Fibroblast of lung (primary cell): ENCODE results near the gene CD2AP. TPM values are rescaled to one million over a fixed set of nuclear protein-coding genes. Genes with fewer than 3 reads are reported as not detected.

ENCODE experiments used
- DNase-seq, 2 donors: peaks; one replicate each; pipeline versions ENCODE4 v3.0.0 to v3.0.0-alpha.2; 2010; ENCODE audit warnings: low read depth in 2 of 2
- H2AFZ ChIP-seq: 2 replicates; pipeline ENCODE4 v1.5.1; 2012; ENCODE audit warnings: low read length, control low read depth, inconsistent platforms
- H3K27ac ChIP-seq: 2 replicates; pipeline ENCODE4 v1.5.1; 2011; ENCODE audit warnings: low read length, control low read depth; ENCODE audit not compliant: insufficient read depth
- H3K27me3 ChIP-seq: 2 replicates; pipeline ENCODE4 v1.5.1; 2011; ENCODE audit warnings: mild to moderate bottlenecking, low read length; ENCODE audit not compliant: control insufficient read depth, insufficient read depth
- H3K36me3 ChIP-seq: 2 replicates; pipeline ENCODE4 v1.5.1; 2011; ENCODE audit warnings: low read length; ENCODE audit not compliant: control insufficient read depth, insufficient read depth
- H3K4me1 ChIP-seq: 2 replicates; pipeline ENCODE4 v1.5.1; 2011; ENCODE audit warnings: low read length; ENCODE audit not compliant: control insufficient read depth, insufficient read depth; ENCODE audit errors: extremely low read depth
- H3K4me2 ChIP-seq: 2 replicates; pipeline ENCODE4 v1.5.1; 2011; ENCODE audit warnings: low read length, control low read depth; ENCODE audit not compliant: insufficient read depth; ENCODE audit errors: extremely low read depth
- H3K4me3 ChIP-seq, 4 experiments: fragments of 200-600 bp in 1 of 4; sonication (generic) in 1 of 4; replicated peaks in 1 of 4; 2 replicates each; pipeline ENCODE4 v1.5.1; 2011 to 2016; ENCODE audit warnings: low read length in 4 of 4, low read depth in 3 of 4, mild to moderate bottlenecking in 3 of 4, control low read depth in 2 of 4, inconsistent platforms in 1 of 4, mixed read lengths in 1 of 4; ENCODE audit not compliant: insufficient read depth in 1 of 4; ENCODE audit errors: control extremely low read depth in 1 of 4
- H3K79me2 ChIP-seq: 2 replicates; pipeline ENCODE4 v1.5.1; 2012; ENCODE audit warnings: mild to moderate bottlenecking, low read length, inconsistent platforms; ENCODE audit not compliant: control insufficient read depth, insufficient read depth
- H3K9ac ChIP-seq: 2 replicates; pipeline ENCODE4 v1.5.1; 2011; ENCODE audit warnings: mild to moderate bottlenecking, low read length, control low read depth; ENCODE audit not compliant: insufficient read depth
- H3K9me3 ChIP-seq: 2 replicates; pipeline ENCODE4 v1.5.1; 2012; ENCODE audit warnings: low read depth, low read length; ENCODE audit not compliant: control insufficient read depth, insufficient read depth
- H4K20me1 ChIP-seq: 2 replicates; pipeline ENCODE4 v1.5.1; 2011; ENCODE audit warnings: low read length; ENCODE audit not compliant: control insufficient read depth, insufficient read depth; ENCODE audit errors: extremely low read depth
- EZH2 ChIP-seq: IDR thresholded peaks from 2 replicates; pipeline ENCODE4 v1.5.1; 2012; ENCODE audit warnings: low read length, control low read depth, mild to moderate bottlenecking; ENCODE audit errors: missing control alignments
- polyA plus RNA-seq, 2 donors: library from polyadenylated mRNA; depleted of rRNA in 1 of 2; stranded (reverse) in 1 of 2; unstranded in 1 of 2; fragments of >200 nt; gene quantifications; 2 replicates each; pipeline ENCODE4 v1.2.1, GENCODE V29; 2011 to 2012; ENCODE audit warnings: missing spikeins in 1 of 2
- total RNA-seq: library from RNA; depleted of rRNA; stranded (reverse); fragments of >200 nt; gene quantifications from 2 replicates; pipeline ENCODE4 v1.2.1, GENCODE V29; 2014
- TF ChIP-seq, protein P1 (sequence below), 2 donors: IDR thresholded peaks in 1 of 2; conservative IDR thresholded peaks in 1 of 2; 1 replicate in 1 of 2; 2 replicates in 1 of 2; pipeline ENCODE4 v1.5.1; 2011 to 2012; ENCODE audit warnings: low read length in 2 of 2, control low read depth in 1 of 2, inconsistent platforms in 1 of 2, low read depth in 1 of 2, mild to moderate bottlenecking in 1 of 2

CD2AP gene
- total and polyA plus RNA-seq, 2 donors (not counting 1 experiment from before 2014, with no cell fraction given) = 15.7 to 17.2 TPM

DNA sequence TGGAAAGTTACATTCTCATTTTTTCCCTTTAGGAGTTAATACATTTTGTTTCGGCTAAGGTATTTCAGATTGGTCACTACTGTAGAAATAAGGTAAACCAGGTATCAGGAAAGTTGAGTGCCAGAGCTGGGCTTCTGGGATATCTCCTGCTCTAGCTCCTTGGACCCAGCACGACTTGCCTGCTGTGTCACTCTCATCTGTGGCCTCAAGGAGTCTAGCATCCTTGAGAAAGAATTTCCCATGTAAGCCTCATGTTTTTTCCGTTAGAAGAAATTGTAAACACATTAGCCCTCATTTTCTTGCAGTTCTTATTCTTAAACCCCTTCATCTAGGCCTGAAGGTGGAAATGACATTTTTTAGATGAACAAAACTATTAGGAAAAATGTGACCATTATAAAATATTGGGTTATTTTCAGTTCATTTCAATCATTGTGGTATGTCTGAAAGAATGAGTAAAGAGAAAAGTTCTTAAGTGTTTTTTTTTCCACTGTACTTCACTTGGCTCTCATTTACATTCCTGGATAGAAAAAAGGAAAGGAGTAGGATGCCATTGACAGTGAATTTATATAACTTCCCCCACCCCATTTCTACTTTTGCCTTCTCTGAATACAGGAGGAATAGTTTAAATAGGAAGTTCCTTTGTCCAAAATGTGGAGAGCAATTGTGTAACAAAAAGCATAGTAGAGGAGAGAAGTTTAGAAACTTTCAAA is 46.7 kb downstream of the CD2AP start:
- Histone ChIP-seq H3K27me3 (no peaks in the 10 kb centered on the region), H2AFZ (no peak overlapping the region), H3K36me3 (no peaks in the 10 kb centered on the region), H3K79me2 (peaks cover 4% of the 10 kb centered on the region), H3K9ac (no peak overlapping the region), H3K4me3 (no peak overlapping the region), H3K4me1 (no peaks in the 10 kb centered on the region), H3K27ac (no peak overlapping the region), H4K20me1 (no peaks in the 10 kb centered on the region), H3K4me2 (no peak overlapping the region), H3K9me3 (no peaks in the 10 kb centered on the region)
- TF ChIP-seq, protein P1, sequence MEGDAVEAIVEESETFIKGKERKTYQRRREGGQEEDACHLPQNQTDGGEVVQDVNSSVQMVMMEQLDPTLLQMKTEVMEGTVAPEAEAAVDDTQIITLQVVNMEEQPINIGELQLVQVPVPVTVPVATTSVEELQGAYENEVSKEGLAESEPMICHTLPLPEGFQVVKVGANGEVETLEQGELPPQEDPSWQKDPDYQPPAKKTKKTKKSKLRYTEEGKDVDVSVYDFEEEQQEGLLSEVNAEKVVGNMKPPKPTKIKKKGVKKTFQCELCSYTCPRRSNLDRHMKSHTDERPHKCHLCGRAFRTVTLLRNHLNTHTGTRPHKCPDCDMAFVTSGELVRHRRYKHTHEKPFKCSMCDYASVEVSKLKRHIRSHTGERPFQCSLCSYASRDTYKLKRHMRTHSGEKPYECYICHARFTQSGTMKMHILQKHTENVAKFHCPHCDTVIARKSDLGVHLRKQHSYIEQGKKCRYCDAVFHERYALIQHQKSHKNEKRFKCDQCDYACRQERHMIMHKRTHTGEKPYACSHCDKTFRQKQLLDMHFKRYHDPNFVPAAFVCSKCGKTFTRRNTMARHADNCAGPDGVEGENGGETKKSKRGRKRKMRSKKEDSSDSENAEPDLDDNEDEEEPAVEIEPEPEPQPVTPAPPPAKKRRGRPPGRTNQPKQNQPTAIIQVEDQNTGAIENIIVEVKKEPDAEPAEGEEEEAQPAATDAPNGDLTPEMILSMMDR (conservative IDR thresholded peaks at IDR 0.05 in 1 of 2, IDR thresholded peaks at IDR 0.05 in 1 of 2; ENCODE audit: low read depth in 1 of 2, low read length in 2 of 2) = no peak
- TF ChIP-seq EZH2 = no peak
- DNase-seq = peak in 1 of 2 donors; percentile 73

DNA sequence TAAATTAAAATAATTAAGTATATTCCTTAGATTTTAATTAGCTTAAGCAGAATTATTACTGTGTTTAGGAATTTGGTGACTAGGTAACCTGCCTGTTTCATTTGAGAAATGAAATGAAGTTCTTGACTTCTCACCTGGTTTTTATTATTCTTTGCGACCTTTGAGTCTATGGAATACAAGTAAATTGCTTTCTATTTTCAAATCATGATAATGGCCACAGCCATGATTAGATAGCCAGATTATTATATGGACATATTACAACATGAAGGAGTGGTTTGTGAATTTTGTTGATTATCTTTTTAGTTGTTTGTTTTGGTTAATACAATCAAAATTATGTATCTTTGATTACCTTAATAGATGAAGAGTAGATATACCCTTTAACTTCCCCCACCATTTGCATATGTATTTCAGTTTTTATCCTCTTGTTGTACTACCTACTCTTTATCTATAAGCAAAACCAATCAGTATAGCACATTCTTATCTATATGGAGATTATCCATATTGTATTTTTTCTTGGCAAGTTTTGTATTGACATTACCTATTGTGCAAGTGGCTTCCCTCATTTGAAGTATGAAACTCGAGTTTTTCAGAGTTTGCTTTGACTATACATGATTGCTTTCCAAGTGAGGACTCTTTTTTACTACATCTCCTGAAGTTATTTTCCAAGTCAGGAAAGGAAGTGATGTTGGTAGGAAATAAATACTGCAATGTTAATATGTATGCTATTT is 47.9 kb downstream of the CD2AP start:
- TF ChIP-seq, protein P1 (conservative IDR thresholded peaks at IDR 0.05 in 1 of 2, IDR thresholded peaks at IDR 0.05 in 1 of 2; ENCODE audit: low read depth in 1 of 2, low read length in 2 of 2) = no peak
- TF ChIP-seq EZH2 = no peak
- no peak overlapping the region for H3K4me2 ChIP-seq
- no peak overlapping the region for H3K27ac ChIP-seq
- no peak overlapping the region for H3K4me3 ChIP-seq
- no peaks in the 10 kb centered on the region for H4K20me1 ChIP-seq
- no peak for DNase-seq
- H3K9ac ChIP-seq = no peak overlapping the region
- H3K79me2 ChIP-seq = peaks cover 2% of the 10 kb centered on the region
- no peaks in the 10 kb centered on the region for H3K9me3 ChIP-seq
- H3K36me3 ChIP-seq = no peaks in the 10 kb centered on the region
- no peaks in the 10 kb centered on the region for H3K4me1 ChIP-seq
- no peak overlapping the region for H2AFZ ChIP-seq
- H3K27me3 ChIP-seq = no peaks in the 10 kb centered on the region

DNA sequence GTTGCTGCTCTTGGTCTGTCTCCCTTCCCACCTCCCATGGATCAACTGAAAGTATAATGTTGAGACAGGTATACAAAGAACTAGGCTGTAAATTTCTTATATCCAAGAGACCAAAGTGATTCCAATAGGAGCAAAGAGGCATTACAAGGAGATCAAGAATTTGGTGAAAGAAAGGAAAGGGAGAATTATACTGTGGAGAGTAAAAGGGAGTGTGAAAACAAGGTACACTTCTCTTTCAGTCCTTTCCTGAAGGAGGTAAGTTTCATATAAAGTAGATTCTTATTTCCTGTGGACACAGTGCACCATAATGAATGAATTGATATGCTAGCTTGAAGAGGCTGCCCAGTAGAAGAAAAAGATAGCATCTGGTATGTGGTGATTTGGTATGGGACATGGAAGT is 49.7 kb downstream of the CD2AP start:
- peaks cover 2% of the 10 kb centered on the region for H3K79me2 ChIP-seq
- H3K9me3 ChIP-seq = no peaks in the 10 kb centered on the region
- no peak overlapping the region for H2AFZ ChIP-seq
- no peak overlapping the region for H3K9ac ChIP-seq
- H3K4me3 ChIP-seq = no peak overlapping the region
- DNase-seq = no peak
- no peak overlapping the region for H3K4me2 ChIP-seq
- no peaks in the 10 kb centered on the region for H3K4me1 ChIP-seq
- no peaks in the 10 kb centered on the region for H3K27me3 ChIP-seq
- no peaks in the 10 kb centered on the region for H4K20me1 ChIP-seq
- H3K27ac ChIP-seq = no peak overlapping the region
- H3K36me3 ChIP-seq = no peaks in the 10 kb centered on the region
- no peak for TF ChIP-seq EZH2
- TF ChIP-seq, protein P1 (conservative IDR thresholded peaks at IDR 0.05 in 1 of 2, IDR thresholded peaks at IDR 0.05 in 1 of 2; ENCODE audit: low read depth in 1 of 2, low read length in 2 of 2) = no peak
